ENCODE results near the gene LYPLAL1. TPM values are rescaled to one million over a fixed set of nuclear protein-coding genes. Genes with fewer than 3 reads are reported as not detected.

LYPLAL1 gene
- total and polyA plus RNA-seq, 9 of the 15 experiments (the other 6 are each of a cell fraction or from before 2014, with no cell fraction given), result 14.9 to 179 (median 46.3) TPM

GRCh38 chr1:219235903-219236481, 62.3 kb downstream of the LYPLAL1 start (continued):
- TF ChIP-seq, protein P1, sequence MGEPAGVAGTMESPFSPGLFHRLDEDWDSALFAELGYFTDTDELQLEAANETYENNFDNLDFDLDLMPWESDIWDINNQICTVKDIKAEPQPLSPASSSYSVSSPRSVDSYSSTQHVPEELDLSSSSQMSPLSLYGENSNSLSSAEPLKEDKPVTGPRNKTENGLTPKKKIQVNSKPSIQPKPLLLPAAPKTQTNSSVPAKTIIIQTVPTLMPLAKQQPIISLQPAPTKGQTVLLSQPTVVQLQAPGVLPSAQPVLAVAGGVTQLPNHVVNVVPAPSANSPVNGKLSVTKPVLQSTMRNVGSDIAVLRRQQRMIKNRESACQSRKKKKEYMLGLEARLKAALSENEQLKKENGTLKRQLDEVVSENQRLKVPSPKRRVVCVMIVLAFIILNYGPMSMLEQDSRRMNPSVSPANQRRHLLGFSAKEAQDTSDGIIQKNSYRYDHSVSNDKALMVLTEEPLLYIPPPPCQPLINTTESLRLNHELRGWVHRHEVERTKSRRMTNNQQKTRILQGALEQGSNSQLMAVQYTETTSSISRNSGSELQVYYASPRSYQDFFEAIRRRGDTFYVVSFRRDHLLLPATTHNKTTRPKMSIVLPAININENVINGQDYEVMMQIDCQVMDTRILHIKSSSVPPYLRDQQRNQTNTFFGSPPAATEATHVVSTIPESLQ (CRISPR knock-in tag; IDR thresholded peaks at IDR 0.05), result no peak
- TF ChIP-seq ZNF274 (IDR thresholded peaks at IDR 0.05; ENCODE audit: borderline replicate concordance, low read depth, low read length), result no peak
- TF ChIP-seq, protein P2, sequence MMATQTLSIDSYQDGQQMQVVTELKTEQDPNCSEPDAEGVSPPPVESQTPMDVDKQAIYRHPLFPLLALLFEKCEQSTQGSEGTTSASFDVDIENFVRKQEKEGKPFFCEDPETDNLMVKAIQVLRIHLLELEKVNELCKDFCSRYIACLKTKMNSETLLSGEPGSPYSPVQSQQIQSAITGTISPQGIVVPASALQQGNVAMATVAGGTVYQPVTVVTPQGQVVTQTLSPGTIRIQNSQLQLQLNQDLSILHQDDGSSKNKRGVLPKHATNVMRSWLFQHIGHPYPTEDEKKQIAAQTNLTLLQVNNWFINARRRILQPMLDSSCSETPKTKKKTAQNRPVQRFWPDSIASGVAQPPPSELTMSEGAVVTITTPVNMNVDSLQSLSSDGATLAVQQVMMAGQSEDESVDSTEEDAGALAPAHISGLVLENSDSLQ (IDR thresholded peaks at IDR 0.05), result no peak

DNA sequence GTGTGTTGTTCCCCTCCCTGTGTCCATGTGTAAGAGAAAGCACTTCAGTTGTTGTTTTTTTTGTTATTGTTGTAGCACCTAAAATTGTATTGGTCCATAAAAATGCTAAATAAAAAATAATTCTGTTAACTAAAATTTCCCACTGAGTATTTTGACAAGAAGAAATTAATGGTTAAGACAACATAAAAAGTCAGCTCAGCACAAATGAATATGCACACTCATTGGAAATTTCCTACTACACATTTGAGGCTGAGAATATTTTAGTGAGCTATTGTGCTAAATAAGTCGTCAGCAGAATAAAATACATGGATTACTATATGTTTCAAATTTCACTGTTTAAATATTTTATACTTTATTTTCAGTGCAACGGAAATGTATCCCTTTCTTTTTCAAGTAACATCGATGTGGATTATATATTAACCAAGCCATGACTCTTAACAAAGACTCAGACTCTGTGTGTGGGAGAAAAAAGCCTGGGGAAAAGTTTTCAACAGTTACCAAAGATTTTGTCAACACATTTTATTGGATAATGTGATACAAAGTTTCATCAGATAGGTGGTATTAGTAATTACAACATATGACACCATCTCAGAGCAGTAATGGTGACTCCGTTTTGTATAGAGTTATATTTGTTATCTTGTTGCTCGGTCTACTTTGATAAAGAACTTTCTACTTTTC, 63.4 kb downstream of the LYPLAL1 start:
- no TSS peak for BruUV-seq (replicated peaks)
- no peak overlapping the region for H2AFZ ChIP-seq (ENCODE audit: low read depth, low read length)
- H3K4me3 ChIP-seq, result no peak overlapping the region
- no peak overlapping the region for H3K9ac ChIP-seq (ENCODE audit: insufficient read depth in 1 of 2, low read depth in 2 of 2, low read length in 2 of 2)
- no peak for FAIRE-seq
- ChIA-PET POLR2A (no interaction called here), CTCF (ENCODE audit: low intra/inter-chr PET ratio) (no interaction called here)
- 15% methylated on average over 5 of the region's 5 CpGs for WGBS (ENCODE audit: insufficient coverage, low coverage, missing lambda C conversion rate)
- H3K27me3 ChIP-seq (ENCODE audit: control insufficient read depth in 2 of 2, insufficient read depth in 2 of 2, low read length in 2 of 2), result no peaks in the 10 kb centered on the region
- H3K4me2 ChIP-seq (ENCODE audit: insufficient read depth, low read length), result no peak overlapping the region
- no peak for ATAC-seq
- H3K36me3 ChIP-seq (ENCODE audit: control insufficient read depth, insufficient read depth, low read length), result no peaks in the 10 kb centered on the region
- no peak overlapping the region for H3K27ac ChIP-seq (ENCODE audit: extremely low read depth, low read depth, low read length)
- DNase-seq (ENCODE audit: extremely low read depth in 1 of 4, low spot score in 3 of 4), result no peak
- H3K9me3 ChIP-seq (replicated peaks; ENCODE audit: control insufficient read depth, insufficient read depth, low read depth, low read length), result no peaks in the 10 kb centered on the region
- no peaks in the 10 kb centered on the region for H3K4me1 ChIP-seq (replicated peaks in 1 of 2; ENCODE audit: control insufficient read depth in 2 of 2, insufficient read depth in 2 of 2, low read length in 2 of 2)
- H3K79me2 ChIP-seq (ENCODE audit: control insufficient read depth, insufficient read depth, low read length), result no peaks in the 10 kb centered on the region
- H3K9me1 ChIP-seq (ENCODE audit: control insufficient read depth, insufficient read depth, low read length), result no peaks in the 10 kb centered on the region
- intact Hi-C loops (cut with micrococcal nuclease) (no loop called here), in situ Hi-C loops (cut with MboI) (no loop called here)
- no peaks in the 10 kb centered on the region for H4K20me1 ChIP-seq (replicated peaks; ENCODE audit: control insufficient read depth, insufficient read depth, low read length)
- TF ChIP-seq MTF1 (CRISPR knock-in tag; IDR thresholded peaks at IDR 0.05; ENCODE audit: borderline replicate concordance) (no peak), ZNF316 (IDR thresholded peaks at IDR 0.05) (peak; percentile 78), MAFG (tag; conservative IDR thresholded peaks at IDR 0.05) (0 out of 2 replicates have a peak, but pooled peaks have one; percentile 41), SMARCB1 (IDR thresholded peaks at IDR 0.05; ENCODE audit: insufficient read length, low read depth) (no peak), C11orf30 (IDR thresholded peaks at IDR 0.05; ENCODE audit: low read depth) (peak; percentile 57; the same call in 1 of the 2 replicates)
